GM23338 (cell line): ENCODE results near the gene VSTM5. TPM values are rescaled to one million over a fixed set of nuclear protein-coding genes. Genes with fewer than 3 reads are reported as not detected.

ENCODE experiments used
- ATAC-seq: fragments of 200-7000 bp; cut with Tn5 transposase; 3 replicates; pipeline ENCODE4 v1.9.1; 2020
- DNase-seq: peaks from one replicate; pipeline ENCODE4 v3.0.0-alpha.2; 2015; ENCODE audit warnings: low spot score
- H2AFZ ChIP-seq: fragments of 200-600 bp; sonication (generic); 2 replicates; pipeline ENCODE4 v1.8.0; 2016; ENCODE audit warnings: antibody characterized with exemption, mild to moderate bottlenecking, moderate library complexity
- H3F3A ChIP-seq: fragments of 200-600 bp; sonication (generic); replicated peaks from 2 replicates; pipeline ENCODE4 v1.8.0; 2017; ENCODE audit warnings: antibody characterized with exemption, mixed run types, low read depth
- H3K27ac ChIP-seq: fragments of 200-600 bp; sonication (generic); 2 replicates; pipeline ENCODE4 v1.6.1; 2016; ENCODE audit warnings: low read depth
- H3K27me3 ChIP-seq: fragments of 200-600 bp; sonication (generic); 2 replicates; pipeline ENCODE4 v1.8.0; 2016; ENCODE audit warnings: mild to moderate bottlenecking, mixed run types, moderate library complexity; ENCODE audit not compliant: insufficient read depth
- H3K36me3 ChIP-seq: fragments of 200-600 bp; sonication (generic); 2 replicates; pipeline ENCODE4 v1.8.0; 2016; ENCODE audit warnings: mild to moderate bottlenecking; ENCODE audit not compliant: insufficient read depth
- H3K4me1 ChIP-seq: fragments of 200-600 bp; sonication (generic); 2 replicates; pipeline ENCODE4 v1.8.0; 2016; ENCODE audit warnings: mild to moderate bottlenecking, moderate library complexity; ENCODE audit not compliant: insufficient read depth
- H3K4me2 ChIP-seq: fragments of 200-600 bp; sonication (generic); 2 replicates; pipeline ENCODE4 v1.7.1; 2017; ENCODE audit warnings: mixed run types
- H3K4me3 ChIP-seq: fragments of 200-600 bp; sonication (generic); 2 replicates; pipeline ENCODE4 v1.6.1; 2016; ENCODE audit warnings: mixed run types
- H3K79me2 ChIP-seq: fragments of 200-600 bp; sonication (generic); replicated peaks from 2 replicates; pipeline ENCODE4 v1.8.0; 2017; ENCODE audit warnings: mild to moderate bottlenecking; ENCODE audit not compliant: insufficient read depth
- H3K9me2 ChIP-seq: fragments of 200-600 bp; sonication (generic); 2 replicates; pipeline ENCODE4 v1.8.0; 2017; ENCODE audit not compliant: insufficient read depth
- H4K20me1 ChIP-seq: fragments of 200-600 bp; sonication (generic); replicated peaks from 2 replicates; pipeline ENCODE4 v1.8.0; 2017; ENCODE audit warnings: mild to moderate bottlenecking; ENCODE audit not compliant: insufficient read depth
- H3K27ac Mint-ChIP-seq: 2 replicates; pipeline ENCODE4 v1.8.0; 2020; ENCODE audit warnings: inconsistent platforms, mild to moderate bottlenecking, moderate library complexity, mixed read lengths
- H3K27me3 Mint-ChIP-seq: 3 replicates; pipeline ENCODE4 v1.8.0; 2022; ENCODE audit warnings: low read depth, mild to moderate bottlenecking, moderate library complexity, mixed read lengths, inconsistent platforms; ENCODE audit not compliant: insufficient read depth, poor library complexity
- H3K36me3 Mint-ChIP-seq: 3 replicates; pipeline ENCODE4 v1.8.0; 2021; ENCODE audit warnings: low read depth, mild to moderate bottlenecking, inconsistent platforms, moderate library complexity, mixed read lengths
- H3K4me1 Mint-ChIP-seq: 3 replicates; pipeline ENCODE4 v1.8.0; 2020; ENCODE audit warnings: mild to moderate bottlenecking, inconsistent platforms, mixed read lengths
- H3K4me3 Mint-ChIP-seq: 3 replicates; pipeline ENCODE4 v1.8.0; 2021; ENCODE audit warnings: moderate library complexity, mild to moderate bottlenecking, inconsistent platforms, mixed read lengths
- H3K9me3 Mint-ChIP-seq: 3 replicates; pipeline ENCODE4 v1.8.0; 2020; ENCODE audit warnings: moderate library complexity, mild to moderate bottlenecking, inconsistent platforms, mixed read lengths
- CREB1 ChIP-seq: fragments of 250-450 bp; sonication (Bioruptor Pico); IDR thresholded peaks from 2 replicates; pipeline ENCODE4 v1.5.0; 2020; ENCODE audit warnings: low read depth, mild to moderate bottlenecking, moderate library complexity
- CTCF ChIP-seq, 2 experiments: fragments of 200-600 bp in 1 of 2; sonication (generic) in 1 of 2; conservative IDR thresholded peaks; 2 replicates each; pipeline versions ENCODE4 v1.5.1 to v1.6.1; 2016 to 2017; ENCODE audit warnings: antibody characterized with exemption in 2 of 2, low read depth in 2 of 2, mild to moderate bottlenecking in 2 of 2, moderate library complexity in 1 of 2
- EZH2 ChIP-seq: fragments of 200-600 bp; sonication (generic); IDR thresholded peaks from one replicate; pipeline ENCODE4 v1.8.0; 2017; ENCODE audit warnings: antibody characterized with exemption, mild to moderate bottlenecking, low read depth; ENCODE audit not compliant: unreplicated experiment
- EZH2phosphoT487 ChIP-seq: fragments of 200-600 bp; sonication (generic); IDR thresholded peaks from one replicate; pipeline ENCODE4 v1.8.1; 2018; ENCODE audit warnings: antibody characterized with exemption; ENCODE audit not compliant: unreplicated experiment
- JUNB ChIP-seq: IDR thresholded peaks from one replicate; pipeline ENCODE4 v1.6.1; 2016; ENCODE audit warnings: antibody characterized with exemption; ENCODE audit not compliant: unreplicated experiment
- NANOG ChIP-seq: IDR thresholded peaks from 2 replicates; pipeline ENCODE4 v1.6.1; 2016; ENCODE audit warnings: antibody characterized with exemption, borderline replicate concordance
- POLR2AphosphoS5 ChIP-seq: IDR thresholded peaks from 2 replicates; pipeline ENCODE4 v1.6.1; 2016; ENCODE audit warnings: antibody characterized with exemption, low read depth
- REST ChIP-seq: IDR thresholded peaks from one replicate; pipeline ENCODE4 v1.6.1; 2018; ENCODE audit warnings: antibody characterized with exemption; ENCODE audit not compliant: unreplicated experiment
- STAT1 ChIP-seq: IDR thresholded peaks from one replicate; pipeline ENCODE4 v1.6.1; 2016; ENCODE audit warnings: antibody characterized with exemption; ENCODE audit not compliant: unreplicated experiment
- ZNF114 ChIP-seq: fragments of 250-450 bp; sonication (Bioruptor Pico); IDR thresholded peaks from 2 replicates; pipeline ENCODE4 v1.5.0; 2020; ENCODE audit warnings: mild to moderate bottlenecking, moderate library complexity
- ZNF331 ChIP-seq: fragments of 250-450 bp; sonication (Bioruptor Pico); IDR thresholded peaks from 2 replicates; pipeline ENCODE4 v1.5.0; 2020; ENCODE audit warnings: low read depth, mild to moderate bottlenecking, moderate library complexity
- ZNF462 ChIP-seq: fragments of 250-450 bp; sonication (Bioruptor Pico); IDR thresholded peaks from 2 replicates; pipeline ENCODE4 v1.5.0; 2020; ENCODE audit warnings: mild to moderate bottlenecking, moderate library complexity
- polyA plus RNA-seq: library from polyadenylated mRNA; unstranded; fragments of >200 nt; fragmentation: Nextera tagmentation; extraction: Ambion mirVana; gene quantifications from 2 replicates; pipeline ENCODE4 v1.2.1, GENCODE V29; 2016
- total RNA-seq: library from RNA; depleted of rRNA; stranded (reverse); fragments of >200 nt; shearing (Covaris generic); gene quantifications from 2 replicates; pipeline ENCODE4 v1.2.3, GENCODE V29; 2014
- TF ChIP-seq, protein P1 (sequence below): IDR thresholded peaks from 2 replicates; pipeline ENCODE4 v1.6.1; 2016; ENCODE audit warnings: antibody characterized with exemption

Gene VSTM5
- total and polyA plus RNA-seq, 2 experiments from 2014 or later = 0.21 to 0.66 TPM

DNA sequence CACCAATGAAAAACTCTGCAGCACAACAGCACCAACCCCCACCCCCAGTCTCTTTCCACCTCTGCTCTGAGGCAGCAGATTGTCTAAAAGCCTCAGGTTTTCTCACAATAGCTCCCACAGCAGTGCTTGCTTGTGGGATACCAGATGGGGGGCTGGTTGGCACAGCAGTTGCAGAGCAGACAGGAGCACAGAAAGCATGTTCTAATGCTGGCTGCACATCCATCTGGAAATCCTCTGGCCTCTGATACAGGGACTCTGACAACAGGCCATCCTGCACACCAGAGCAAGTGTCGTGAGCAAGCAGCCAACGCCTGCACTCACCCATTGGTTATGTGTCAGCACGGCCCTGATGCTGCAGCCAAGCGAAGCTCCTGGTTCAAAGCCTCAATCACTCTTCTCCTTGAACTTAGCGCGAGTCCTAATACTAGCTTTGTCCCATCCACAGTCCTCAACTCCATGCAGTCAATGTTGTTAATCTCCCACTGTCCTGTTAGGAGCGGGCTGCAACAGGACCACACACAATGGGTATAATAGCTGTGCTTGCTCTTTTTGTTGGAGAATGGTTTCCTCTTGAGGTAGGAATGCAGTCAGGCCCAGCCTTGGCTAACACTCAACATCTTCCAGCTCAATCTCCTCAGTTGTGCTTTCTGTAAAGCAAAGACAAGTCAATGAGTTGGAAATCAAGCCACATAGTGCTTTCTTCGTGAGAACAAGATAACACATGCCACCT, 30.3 kb downstream of the VSTM5 start:
- Mint-ChIP-seq H3K27ac (no peak overlapping the region; the same call in 1 of the 2 replicates), H3K27me3 (peaks cover 4% of the 10 kb centered on the region)
- 0 out of 2 replicates have a peak overlapping the region, but pooled peaks have one; percentile 58 for H3K4me2 ChIP-seq

More for the DNA sequence above, 30.3 kb downstream of the VSTM5 start:
- no peak overlapping the region for H3K4me3 Mint-ChIP-seq
- no peak overlapping the region for H3K27ac ChIP-seq
- H2AFZ ChIP-seq = no peak overlapping the region
- H3K79me2 ChIP-seq = no peaks in the 10 kb centered on the region
- H3K9me3 Mint-ChIP-seq = no peaks in the 10 kb centered on the region
- H3K4me3 ChIP-seq = no peak overlapping the region
- ATAC-seq (peak; percentile 70), DNase-seq (peak; percentile 25)
- peaks cover 3% of the 10 kb centered on the region; the same call in 1 of the 3 replicates for H3K36me3 Mint-ChIP-seq
- TF ChIP-seq EZH2 (no peak), CTCF (conservative IDR thresholded peaks at IDR 0.05; ENCODE audit: low read depth in 2 of 2) (no peak), ZNF114 (no peak), ZNF331 (CRISPR knock-in tag) (no peak), NANOG (no peak), ZNF462 (no peak), JUNB (no peak), EZH2phosphoT487 (no peak), REST (no peak), POLR2AphosphoS5 (no peak), STAT1 (no peak), CREB1 (no peak)
- TF ChIP-seq, protein P1, sequence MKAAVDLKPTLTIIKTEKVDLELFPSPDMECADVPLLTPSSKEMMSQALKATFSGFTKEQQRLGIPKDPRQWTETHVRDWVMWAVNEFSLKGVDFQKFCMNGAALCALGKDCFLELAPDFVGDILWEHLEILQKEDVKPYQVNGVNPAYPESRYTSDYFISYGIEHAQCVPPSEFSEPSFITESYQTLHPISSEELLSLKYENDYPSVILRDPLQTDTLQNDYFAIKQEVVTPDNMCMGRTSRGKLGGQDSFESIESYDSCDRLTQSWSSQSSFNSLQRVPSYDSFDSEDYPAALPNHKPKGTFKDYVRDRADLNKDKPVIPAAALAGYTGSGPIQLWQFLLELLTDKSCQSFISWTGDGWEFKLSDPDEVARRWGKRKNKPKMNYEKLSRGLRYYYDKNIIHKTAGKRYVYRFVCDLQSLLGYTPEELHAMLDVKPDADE = no peak
- peaks cover 25% of the 10 kb centered on the region for H3K4me1 Mint-ChIP-seq
- H3K36me3 ChIP-seq = no peaks in the 10 kb centered on the region
- no peaks in the 10 kb centered on the region; the same call in 1 of the 2 replicates for H4K20me1 ChIP-seq
- no peaks in the 10 kb centered on the region; the same call in 1 of the 2 replicates for H3K9me2 ChIP-seq
- H3F3A ChIP-seq = no peaks in the 10 kb centered on the region
- no peaks in the 10 kb centered on the region for H3K27me3 ChIP-seq
- H3K4me1 ChIP-seq = peaks cover 17% of the 10 kb centered on the region; the same call in 1 of the 2 replicates
